GM13977 (cell line): Measurements from ENCODE around the gene NFX1.
"Not testable (repeated sequence)": the region's sequence is repeated elsewhere in the genome, so short reads cannot be mapped to it uniquely, and the experiment has no call there.

ENCODE experiments used
- DNase-seq: peaks from one replicate; pipeline ENCODE4 v3.0.0; 2012; ENCODE audit warnings: low spot score
- in situ Hi-C: fragments of 300-500 bp; cut with MboI; formaldehyde crosslinking; loops from one replicate; pipeline ENCODE4 v1.12.0; 2022; ENCODE audit warnings: low sequenced_read_pairs, low pct_unique_long_range_greater_than_20kb, mixed read lengths, inconsistent platforms; ENCODE audit not compliant: unreplicated experiment
- TF ChIP-seq, protein P1 (sequence below): IDR thresholded peaks from 2 replicates; pipeline ENCODE4 v1.5.1; 2012; ENCODE audit warnings: mild to moderate bottlenecking, control low read depth; ENCODE audit not compliant: insufficient read depth; ENCODE audit errors: extremely low read depth, missing control alignments

Gene NFX1

DNA sequence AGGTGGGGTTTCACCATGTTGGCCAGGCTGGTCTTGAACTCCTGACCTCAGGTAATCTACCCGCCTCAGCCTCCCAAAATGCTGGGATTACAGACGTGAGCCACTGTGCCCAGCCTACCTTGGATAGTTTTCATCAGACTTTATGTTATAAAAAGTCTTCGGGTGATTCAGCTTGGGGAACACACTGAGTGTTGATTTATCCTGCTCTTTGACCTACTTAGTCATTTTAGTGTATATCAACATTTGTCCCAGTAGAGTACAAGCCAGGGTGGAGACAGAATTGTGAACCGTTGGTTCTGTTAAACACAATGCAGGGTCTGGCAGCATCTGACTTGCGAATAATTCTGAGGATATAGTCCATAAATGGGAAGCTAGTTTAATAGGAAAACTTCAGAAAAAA is 39.7 kb downstream of the NFX1 start:
- no peak for DNase-seq
- TF ChIP-seq, protein P1, sequence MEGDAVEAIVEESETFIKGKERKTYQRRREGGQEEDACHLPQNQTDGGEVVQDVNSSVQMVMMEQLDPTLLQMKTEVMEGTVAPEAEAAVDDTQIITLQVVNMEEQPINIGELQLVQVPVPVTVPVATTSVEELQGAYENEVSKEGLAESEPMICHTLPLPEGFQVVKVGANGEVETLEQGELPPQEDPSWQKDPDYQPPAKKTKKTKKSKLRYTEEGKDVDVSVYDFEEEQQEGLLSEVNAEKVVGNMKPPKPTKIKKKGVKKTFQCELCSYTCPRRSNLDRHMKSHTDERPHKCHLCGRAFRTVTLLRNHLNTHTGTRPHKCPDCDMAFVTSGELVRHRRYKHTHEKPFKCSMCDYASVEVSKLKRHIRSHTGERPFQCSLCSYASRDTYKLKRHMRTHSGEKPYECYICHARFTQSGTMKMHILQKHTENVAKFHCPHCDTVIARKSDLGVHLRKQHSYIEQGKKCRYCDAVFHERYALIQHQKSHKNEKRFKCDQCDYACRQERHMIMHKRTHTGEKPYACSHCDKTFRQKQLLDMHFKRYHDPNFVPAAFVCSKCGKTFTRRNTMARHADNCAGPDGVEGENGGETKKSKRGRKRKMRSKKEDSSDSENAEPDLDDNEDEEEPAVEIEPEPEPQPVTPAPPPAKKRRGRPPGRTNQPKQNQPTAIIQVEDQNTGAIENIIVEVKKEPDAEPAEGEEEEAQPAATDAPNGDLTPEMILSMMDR = no peak
- in situ Hi-C loops = no loop called here

DNA sequence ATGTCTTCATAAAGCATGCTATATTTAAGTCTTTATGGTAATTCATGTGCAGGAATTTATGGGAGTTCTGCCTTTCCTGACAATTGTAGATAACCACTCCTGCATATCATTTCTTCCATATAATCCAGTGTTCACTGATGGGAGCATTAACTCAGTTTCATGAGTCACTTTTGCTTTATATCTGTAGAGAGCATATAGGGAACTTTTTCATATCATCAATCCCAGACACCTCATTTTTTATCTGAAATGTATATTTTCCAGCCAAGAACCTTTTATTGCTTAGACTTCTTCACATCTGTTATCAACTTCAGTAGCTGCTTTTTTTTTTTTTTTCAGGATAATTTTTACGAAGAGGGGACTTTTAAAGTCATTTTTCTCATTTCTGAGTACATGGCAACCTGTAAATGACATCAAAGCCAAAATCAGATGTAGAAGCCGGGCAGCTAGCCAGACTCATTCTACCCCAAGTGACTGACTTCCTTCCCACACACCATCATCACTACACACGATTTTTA is 41.1 kb downstream of the NFX1 start:
- TF ChIP-seq, protein P1 = no peak
- no peak for DNase-seq
- in situ Hi-C loops = no loop called here

GRCh38 chr9:33332011-33332410 is 41.7 kb downstream of the NFX1 start:
- DNase-seq = no peak
- in situ Hi-C loops = no loop called here
- TF ChIP-seq, protein P1 = no peak

DNA sequence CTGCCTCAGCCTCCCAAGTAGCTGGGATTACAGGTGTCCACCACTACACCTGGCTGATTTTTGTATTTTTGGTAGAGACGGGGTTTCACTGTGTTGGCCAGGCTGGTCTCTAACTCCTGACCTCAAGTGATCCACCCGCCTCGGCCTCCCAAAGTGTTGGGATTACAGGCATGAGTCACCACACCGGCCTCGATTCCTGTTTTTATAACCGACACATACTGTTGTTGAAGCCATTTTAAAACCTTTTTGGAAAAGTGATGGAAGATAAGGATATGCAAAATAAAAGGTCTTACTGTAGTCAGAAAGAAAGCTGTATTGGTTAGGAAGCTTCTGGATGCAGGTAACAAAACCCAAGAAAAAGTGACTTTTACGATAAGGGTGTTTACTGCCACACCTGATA is 42.6 kb downstream of the NFX1 start:
- in situ Hi-C loops, DNase-seq: not testable (repeated sequence)

DNA sequence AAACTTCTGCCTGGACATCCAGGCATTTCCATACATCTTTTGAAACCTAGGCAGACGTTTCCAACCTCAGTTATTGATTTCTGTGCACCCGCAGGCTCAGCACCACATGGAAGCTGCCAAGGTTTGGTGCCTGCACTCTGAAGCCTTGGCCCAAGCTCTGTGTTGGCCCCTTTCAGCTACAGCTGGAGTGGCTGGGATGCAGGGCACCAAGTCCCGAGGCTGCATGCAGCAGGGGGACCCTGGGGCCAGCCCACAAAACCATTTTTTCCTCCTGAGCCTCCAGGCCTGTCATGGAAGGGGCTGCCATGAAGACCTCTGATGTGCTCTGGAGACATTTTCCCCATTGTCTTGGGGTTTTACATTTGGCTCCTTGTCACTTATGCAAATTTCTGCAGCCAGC is 49.9 kb downstream of the NFX1 start:
- in situ Hi-C loops = no loop called here
- TF ChIP-seq, protein P1 = no peak
- no peak for DNase-seq

DNA sequence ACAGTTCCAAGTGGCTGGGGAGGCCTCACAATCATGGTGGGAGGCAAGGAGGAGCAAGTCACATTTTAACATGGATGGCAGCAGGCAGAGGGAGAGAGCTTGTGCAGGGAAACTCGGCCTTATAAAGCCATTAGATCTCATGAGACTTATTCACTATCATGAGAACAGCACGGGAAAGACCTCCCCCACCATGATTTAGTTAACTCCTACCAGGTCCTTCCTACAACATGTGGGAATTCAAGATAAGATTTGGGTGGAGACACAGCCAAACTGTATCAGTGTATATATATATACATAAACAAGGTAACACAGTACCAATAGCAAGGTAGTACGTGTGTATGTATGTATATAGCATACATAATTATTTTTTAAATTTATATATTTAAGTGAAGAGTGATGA is 50.9 kb downstream of the NFX1 start:
- DNase-seq = no peak
- in situ Hi-C loops = no loop called here
- TF ChIP-seq, protein P1 = no peak

DNA sequence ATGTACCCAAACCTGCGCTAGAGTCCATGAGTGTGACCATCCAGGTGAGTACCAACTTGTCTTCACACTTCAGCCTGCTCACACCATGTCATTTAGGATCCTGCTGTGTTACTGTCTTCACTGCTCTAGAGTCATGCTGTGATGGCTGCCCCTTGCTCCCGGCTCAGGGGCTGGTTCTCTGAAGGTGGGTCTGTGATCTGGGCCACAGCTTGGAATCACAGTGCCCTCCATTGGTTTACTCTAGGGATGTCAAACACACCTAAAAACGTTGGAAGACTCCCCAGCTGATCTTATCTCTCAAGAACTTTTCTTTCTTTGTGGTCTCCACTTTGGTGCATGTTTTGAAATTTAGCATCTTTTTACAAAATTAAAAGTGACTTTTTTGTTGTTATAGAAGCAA is 53.8 kb downstream of the NFX1 start:
- TF ChIP-seq, protein P1 = no peak
- no peak for DNase-seq
- in situ Hi-C loops = no loop called here
